Jurkat, Clone E6-1 (cell line): ENCODE measurements around the gene APOL4.

Source experiments
- DNase-seq: peaks from one replicate; pipeline ENCODE4 v3.0.0-alpha.2; 2011; ENCODE audit warnings: low read depth, low spot score
- H3K4me3 ChIP-seq: 2 replicates; pipeline ENCODE4 v1.5.1; 2011; ENCODE audit warnings: mild to moderate bottlenecking, low read length, control low read depth, moderate library complexity

APOL4 gene

GRCh38 chr22:36143956-36144355, 57.7 kb downstream of the APOL4 start:
- H3K4me3 ChIP-seq, result no peak overlapping the region
- DNase-seq, result no peak

GRCh38 chr22:36143066-36143815, 58.4 kb downstream of the APOL4 start:
- no peak overlapping the region for H3K4me3 ChIP-seq
- DNase-seq, result no peak

- H3K4me3 ChIP-seq, result no peak overlapping the region
- no peak for DNase-seq
Measured at GRCh38 chr22:36141481-36141880, 60.1 kb downstream of the APOL4 start.
